ENCODE results near the gene FRMD4A.

DNA sequence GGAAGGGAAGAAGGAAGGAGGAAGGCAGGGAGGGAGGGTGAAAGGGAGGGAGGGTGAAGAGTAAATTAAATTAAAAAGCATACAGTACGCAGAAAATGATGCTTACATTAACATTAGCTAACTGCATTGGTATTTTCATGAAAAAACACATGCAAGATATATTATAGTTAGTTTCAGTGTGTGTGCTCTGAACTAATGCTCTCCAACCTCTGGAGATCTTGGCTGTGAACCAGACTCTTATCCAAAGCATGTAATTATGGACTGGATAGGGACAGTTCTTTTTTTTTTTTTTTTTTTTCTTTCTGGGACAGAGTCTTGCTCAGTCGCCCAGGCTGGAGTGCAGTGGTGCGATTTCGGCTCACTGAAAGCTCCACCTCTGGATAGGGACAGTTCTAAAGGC is 357.0 kb downstream of the FRMD4A start:
- TF ChIP-seq, protein P1, sequence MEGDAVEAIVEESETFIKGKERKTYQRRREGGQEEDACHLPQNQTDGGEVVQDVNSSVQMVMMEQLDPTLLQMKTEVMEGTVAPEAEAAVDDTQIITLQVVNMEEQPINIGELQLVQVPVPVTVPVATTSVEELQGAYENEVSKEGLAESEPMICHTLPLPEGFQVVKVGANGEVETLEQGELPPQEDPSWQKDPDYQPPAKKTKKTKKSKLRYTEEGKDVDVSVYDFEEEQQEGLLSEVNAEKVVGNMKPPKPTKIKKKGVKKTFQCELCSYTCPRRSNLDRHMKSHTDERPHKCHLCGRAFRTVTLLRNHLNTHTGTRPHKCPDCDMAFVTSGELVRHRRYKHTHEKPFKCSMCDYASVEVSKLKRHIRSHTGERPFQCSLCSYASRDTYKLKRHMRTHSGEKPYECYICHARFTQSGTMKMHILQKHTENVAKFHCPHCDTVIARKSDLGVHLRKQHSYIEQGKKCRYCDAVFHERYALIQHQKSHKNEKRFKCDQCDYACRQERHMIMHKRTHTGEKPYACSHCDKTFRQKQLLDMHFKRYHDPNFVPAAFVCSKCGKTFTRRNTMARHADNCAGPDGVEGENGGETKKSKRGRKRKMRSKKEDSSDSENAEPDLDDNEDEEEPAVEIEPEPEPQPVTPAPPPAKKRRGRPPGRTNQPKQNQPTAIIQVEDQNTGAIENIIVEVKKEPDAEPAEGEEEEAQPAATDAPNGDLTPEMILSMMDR (IDR thresholded peaks at IDR 0.05): no peak
- TF ChIP-seq EP300 (IDR thresholded peaks at IDR 0.05; ENCODE audit: low read depth) (no peak), POLR2AphosphoS5 (IDR thresholded peaks at IDR 0.05) (no peak)
